GM23248 (cell line): ENCODE data around the gene PPP1R15B.

Experiments used
- EZH2 ChIP-seq: fragments of 200-600 bp; sonication (generic); IDR thresholded peaks from 2 replicates; pipeline ENCODE4 v1.6.1; 2018; ENCODE audit warnings: antibody characterized with exemption, mild to moderate bottlenecking; ENCODE audit not compliant: insufficient read depth, poor library complexity, severe bottlenecking
- EZH2phosphoT487 ChIP-seq: fragments of 200-600 bp; sonication (generic); IDR thresholded peaks from 2 replicates; pipeline ENCODE4 v1.6.1; 2018; ENCODE audit warnings: antibody characterized with exemption, moderate library complexity, mild to moderate bottlenecking, low read depth; ENCODE audit not compliant: insufficient read depth

DNA sequence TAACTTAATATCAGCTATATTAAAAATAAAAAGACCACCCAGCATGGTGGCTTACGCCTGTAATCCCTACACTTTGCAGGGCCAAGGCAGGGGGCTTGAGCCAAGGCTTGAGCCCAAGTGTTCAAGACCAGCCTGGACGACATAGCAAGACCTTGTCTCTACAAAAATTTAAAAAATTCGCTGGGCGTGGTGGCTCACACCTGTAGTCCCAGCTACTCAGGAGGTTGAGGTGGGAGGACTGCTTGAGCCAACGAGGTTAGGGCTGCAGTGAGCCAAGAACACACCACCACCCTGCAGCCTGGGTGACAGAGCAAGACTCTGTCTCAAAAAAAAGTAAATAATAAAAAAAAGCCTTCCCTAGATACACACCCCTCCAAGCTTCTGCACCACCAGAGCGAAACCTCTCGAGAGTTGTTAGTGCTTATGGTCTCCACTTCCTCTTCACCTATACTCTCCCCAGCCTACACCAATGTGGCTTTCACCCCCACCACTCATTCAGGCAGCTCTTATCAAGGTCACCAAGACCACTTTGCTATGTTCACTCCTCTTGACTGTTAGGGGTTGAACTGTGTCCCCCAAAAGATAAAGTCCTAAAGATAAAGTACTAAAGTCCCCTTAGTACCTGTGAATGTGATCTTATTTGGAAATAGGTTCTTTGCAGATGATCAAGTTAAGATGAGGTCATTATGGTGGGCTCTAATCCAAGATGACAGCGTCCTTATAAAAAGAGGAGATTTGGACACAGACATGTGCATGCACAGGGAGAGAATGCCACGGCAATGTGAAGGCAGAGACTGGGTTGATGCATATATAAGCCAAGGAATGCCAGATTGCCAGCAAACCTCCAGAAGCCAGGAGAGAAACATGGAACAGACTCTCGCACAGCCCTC is 6.8 kb upstream of the PPP1R15B start:
- TF ChIP-seq EZH2, result no peak
- TF ChIP-seq EZH2phosphoT487, result no peak
